GM18511 (cell line): Measurements from ENCODE around the gene GM2A.
A peak's percentile ranks its signal among the peaks of the same experiment; 100 is the strongest.

ENCODE experiments used
- ATAC-seq: cut with Tn5 transposase; IDR thresholded peaks from one replicate; pipeline ENCODE4 v1.9.1; 2021; ENCODE audit warnings: mild to moderate bottlenecking, moderate library complexity; ENCODE audit not compliant: unreplicated experiment

Gene GM2A

GRCh38 chr5:151252762-151253604 lies at the start of gene GM2A:
TSS of gene GM2A (plus strand) at chr5:151253185. CDS start at chr5:151253217, 32 bp downstream.
- ATAC-seq, result peak; percentile 74

- ATAC-seq, result no peak
Observed at GRCh38 chr5:151204051-151204450, 48.9 kb upstream of the GM2A start.

- ATAC-seq, result no peak
Observed at GRCh38 chr5:151205411-151205810, 47.6 kb upstream of the GM2A start.

GRCh38 chr5:151208481-151208914 lies 44.5 kb upstream of the GM2A start:
- ATAC-seq, result no peak

GRCh38 chr5:151212406-151212798 lies 40.6 kb upstream of the GM2A start:
- ATAC-seq, result no peak

GRCh38 chr5:151213803-151214613 lies 39.0 kb upstream of the GM2A start:
- peak; percentile 78 for ATAC-seq

GRCh38 chr5:151214614-151215545 lies 38.1 kb upstream of the GM2A start:
- ATAC-seq, result peak; percentile 62

GRCh38 chr5:151215546-151215880 lies 37.5 kb upstream of the GM2A start:
- ATAC-seq, result no peak

GRCh38 chr5:151216781-151217180 lies 36.2 kb upstream of the GM2A start:
- ATAC-seq, result no peak

GRCh38 chr5:151218177-151218576 lies 34.8 kb upstream of the GM2A start:
- no peak for ATAC-seq

- no peak for ATAC-seq
Observed at GRCh38 chr5:151219138-151219537, 33.8 kb upstream of the GM2A start.

- ATAC-seq, result no peak
Observed at GRCh38 chr5:151219789-151220188, 33.2 kb upstream of the GM2A start.

GRCh38 chr5:151221574-151221973 lies 31.4 kb upstream of the GM2A start:
- no peak for ATAC-seq

GRCh38 chr5:151222054-151222789 lies 30.8 kb upstream of the GM2A start:
- no peak for ATAC-seq

- peak; percentile 81 for ATAC-seq
Observed at GRCh38 chr5:151222790-151223446, 30.1 kb upstream of the GM2A start.

- ATAC-seq, result peak; percentile 74
Observed at GRCh38 chr5:151223447-151224264, 29.3 kb upstream of the GM2A start, which contains the start of gene CCDC69. TSS of gene CCDC69 (minus strand) at chr5:151224092. CDS start at chr5:151223970, 122 bp downstream.

GRCh38 chr5:151224372-151224771 lies 28.6 kb upstream of the GM2A start:
- peak; percentile 38 for ATAC-seq

GRCh38 chr5:151225071-151225470 lies 27.9 kb upstream of the GM2A start:
- no peak for ATAC-seq

- ATAC-seq, result no peak
Observed at GRCh38 chr5:151225475-151225874, 27.5 kb upstream of the GM2A start.
